Stimulated activated CD4-positive, alpha-beta T cell treated with anti-CD3 and anti-CD28 coated beads, Interleukin-15, amount 100 ng/mL, for 48 hours (primary cell): ENCODE data around the gene NKX1-1.
A peak's percentile ranks its signal among the peaks of the same experiment; 100 is the strongest.

ENCODE experiments used
- DNase-seq, 2 donors: peaks; one replicate each; pipeline ENCODE4 v3.0.0-alpha.2; 2020; ENCODE audit warnings: low read depth in 2 of 2

NKX1-1 gene

DNA sequence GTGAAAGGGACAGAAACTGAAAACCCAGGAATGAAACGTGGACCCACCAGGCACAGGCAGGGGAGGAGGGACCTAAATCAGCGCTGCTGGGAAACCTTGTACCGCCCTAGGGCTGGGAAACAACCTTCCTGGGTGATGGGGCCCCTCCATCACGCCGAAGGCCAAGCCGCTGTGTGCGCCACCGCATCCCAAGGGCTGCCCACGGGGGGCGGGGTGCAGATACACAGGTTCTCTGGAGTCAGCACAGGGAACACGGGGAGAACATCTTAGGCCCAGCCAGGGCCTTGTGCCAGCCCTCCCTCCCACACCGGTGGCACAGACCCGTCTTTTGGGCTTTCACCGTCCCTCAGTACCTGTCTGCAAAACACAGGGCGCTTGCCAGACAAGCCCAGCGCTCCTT is 46.3 kb downstream of the NKX1-1 start:
- no peak for DNase-seq

DNA sequence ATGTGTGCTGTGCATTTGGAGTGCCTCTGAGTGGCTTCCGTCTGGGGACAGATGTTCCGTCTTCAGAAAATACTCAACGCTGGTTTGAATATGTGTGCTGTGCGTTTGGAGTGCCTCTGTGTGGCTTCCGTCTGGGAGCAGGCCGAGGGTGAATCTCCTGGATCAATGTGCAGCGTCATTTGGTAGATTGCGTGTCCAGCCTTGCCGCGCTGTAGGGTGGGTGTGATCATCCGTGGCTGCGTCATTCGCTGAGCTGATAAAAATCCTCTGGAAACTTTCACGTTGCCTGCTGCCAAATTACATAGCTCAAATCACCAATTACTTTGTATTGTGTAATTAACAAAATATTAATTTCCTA is 47.1 kb downstream of the NKX1-1 start:
- DNase-seq: no peak

DNA sequence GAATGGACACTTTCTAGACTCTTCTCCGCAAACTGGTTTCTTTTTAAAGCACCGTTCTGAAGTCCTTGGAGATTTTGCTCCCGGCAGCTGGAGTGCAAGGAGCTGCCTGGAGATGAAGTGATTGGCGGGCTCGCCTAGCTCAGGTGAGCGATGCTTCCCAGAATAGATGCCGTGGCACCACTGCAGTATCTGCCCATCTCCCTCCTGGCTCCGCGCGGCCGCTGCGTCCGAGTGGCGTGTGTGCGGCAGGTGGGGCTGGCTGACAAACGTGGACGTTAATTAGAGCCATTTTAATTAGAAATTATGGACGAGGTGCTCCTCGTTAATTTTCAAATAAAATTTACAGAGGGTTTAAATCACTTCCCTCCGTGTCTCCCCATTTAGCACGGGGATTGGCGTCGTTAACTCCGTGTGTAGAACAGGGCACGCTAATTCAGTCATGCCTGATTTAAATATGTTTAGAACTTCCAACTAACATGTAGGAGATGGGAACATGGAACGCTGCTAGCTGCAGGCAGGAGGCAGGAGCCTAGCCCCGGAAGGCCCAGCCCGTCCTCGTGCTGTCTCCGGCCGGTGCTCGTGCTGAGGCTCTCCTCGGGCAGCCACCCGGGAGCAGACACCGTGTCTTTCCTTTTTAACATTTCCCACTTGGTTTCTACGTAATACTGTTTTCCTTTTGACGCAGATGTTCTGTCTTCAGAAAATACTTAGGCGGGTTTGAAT is 47.7 kb downstream of the NKX1-1 start:
- no peak for DNase-seq

DNA sequence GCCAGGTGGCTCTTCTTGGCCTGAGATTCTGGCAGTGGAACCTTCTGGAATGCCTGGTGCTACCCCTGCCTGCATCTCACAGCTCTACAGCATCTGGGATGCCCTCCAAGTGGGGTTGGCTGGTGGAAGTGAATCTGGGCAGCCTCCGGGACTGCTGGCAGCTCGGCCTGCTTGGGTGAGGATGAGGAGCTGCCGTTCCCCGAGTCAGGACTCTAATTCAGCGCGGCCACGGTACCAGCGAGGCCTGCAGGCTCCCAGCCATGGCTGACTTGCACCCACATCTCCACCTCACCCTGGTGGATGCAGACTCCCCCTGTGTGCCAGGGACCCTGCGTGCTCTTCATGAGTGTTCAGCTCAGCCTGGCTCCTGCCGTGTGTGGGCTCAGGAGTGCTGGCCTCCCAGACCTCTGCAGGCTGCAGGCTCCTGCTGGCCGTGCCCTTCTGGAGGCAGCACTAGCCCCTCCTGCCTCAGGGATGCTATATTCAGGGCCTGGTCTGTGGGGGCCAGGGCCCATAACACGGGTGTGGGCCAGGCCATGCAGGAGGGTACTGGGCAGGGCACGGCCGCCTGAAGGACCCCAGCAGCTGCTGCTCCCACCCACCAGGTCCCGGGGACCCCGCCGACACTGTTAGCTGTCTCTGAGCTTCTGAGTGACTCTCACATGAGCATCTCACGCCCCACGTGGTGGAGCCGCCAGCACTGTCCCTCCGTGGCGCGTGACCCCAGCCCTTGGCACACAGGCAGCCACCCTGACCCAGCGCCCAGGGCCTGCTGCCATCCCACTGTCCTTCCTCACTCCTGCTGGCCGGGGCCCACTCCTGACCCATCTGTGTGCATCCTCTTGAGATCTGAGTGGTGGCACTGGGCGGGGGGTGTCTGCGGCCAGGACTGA is 48.6 kb downstream of the NKX1-1 start:
- no peak for DNase-seq

DNA sequence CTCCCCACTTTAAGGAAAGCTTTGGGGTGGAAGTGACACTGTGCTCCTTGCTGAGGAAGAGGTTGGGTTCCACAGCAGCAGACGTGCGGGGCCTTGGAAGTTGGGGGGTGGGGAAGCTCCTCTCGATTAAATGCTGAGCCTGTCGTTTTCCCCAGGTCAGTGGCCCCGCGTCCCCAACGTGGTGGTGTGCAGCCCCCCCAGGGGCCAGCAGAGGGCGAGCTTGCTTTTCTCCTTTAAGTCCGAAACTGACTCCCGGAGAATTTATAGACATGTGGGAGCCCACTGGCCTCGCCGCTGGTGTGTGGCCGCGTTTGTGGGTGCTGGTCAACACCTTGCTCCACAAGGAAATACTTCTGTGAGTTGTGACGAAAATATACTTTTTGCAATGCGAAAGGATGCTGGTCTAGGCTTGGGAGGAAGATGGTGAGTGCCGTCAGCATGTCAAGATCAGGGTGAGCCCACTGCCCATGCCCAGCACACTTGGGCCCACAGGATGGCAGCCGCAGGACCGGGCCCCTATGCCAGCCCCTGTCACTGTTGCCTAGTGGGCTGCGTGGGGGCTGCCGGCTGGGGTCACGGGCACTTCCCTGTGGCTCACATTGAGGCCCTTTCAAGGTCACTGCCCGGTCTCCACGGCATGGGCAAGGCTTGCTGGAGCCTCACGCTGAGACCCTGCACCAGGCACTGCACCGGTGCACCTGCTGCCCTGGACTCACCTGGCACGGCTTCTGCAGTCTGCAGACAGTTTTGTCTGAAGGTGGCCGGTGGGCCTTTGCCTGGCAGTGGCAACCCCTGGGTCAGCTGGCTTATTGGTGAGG is 49.9 kb downstream of the NKX1-1 start:
- peak in 1 of 2 donors; percentile 14 for DNase-seq

DNA sequence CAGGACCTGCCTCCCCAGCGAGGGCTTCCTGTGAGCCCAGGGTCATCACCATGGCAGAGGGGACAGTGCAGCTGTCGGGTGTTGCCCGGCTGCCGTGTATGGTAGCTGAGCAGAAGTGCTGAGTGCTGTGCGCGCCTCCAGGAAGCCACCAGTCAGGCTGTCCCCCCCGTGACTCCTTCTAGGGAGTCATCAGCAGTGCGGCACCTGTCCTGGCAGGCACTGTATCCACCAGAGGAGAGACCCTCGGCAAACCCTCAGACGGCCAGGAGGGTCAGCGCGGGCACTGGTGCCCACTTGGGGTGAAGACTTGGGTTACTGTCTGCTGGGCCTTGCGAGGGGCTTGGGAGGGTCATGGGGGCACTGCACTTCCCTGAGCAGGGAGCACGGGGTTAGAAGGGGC is 50.9 kb downstream of the NKX1-1 start:
- DNase-seq: no peak

DNA sequence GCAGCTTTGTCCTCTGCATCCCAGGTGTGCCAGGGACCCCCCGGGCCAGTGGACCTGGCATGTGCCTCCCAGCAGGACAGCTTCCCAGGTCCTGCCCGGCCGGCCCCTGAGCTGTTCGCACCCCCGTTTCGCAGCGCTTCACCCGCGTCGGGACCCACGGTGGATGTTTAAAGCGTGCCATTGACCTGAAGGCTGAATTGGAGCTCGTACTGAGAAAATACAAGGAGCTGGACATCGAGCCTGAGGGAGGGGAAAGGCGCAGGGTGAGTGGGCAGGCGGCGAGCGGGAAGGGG is 51.3 kb downstream of the NKX1-1 start:
- DNase-seq: no peak

DNA sequence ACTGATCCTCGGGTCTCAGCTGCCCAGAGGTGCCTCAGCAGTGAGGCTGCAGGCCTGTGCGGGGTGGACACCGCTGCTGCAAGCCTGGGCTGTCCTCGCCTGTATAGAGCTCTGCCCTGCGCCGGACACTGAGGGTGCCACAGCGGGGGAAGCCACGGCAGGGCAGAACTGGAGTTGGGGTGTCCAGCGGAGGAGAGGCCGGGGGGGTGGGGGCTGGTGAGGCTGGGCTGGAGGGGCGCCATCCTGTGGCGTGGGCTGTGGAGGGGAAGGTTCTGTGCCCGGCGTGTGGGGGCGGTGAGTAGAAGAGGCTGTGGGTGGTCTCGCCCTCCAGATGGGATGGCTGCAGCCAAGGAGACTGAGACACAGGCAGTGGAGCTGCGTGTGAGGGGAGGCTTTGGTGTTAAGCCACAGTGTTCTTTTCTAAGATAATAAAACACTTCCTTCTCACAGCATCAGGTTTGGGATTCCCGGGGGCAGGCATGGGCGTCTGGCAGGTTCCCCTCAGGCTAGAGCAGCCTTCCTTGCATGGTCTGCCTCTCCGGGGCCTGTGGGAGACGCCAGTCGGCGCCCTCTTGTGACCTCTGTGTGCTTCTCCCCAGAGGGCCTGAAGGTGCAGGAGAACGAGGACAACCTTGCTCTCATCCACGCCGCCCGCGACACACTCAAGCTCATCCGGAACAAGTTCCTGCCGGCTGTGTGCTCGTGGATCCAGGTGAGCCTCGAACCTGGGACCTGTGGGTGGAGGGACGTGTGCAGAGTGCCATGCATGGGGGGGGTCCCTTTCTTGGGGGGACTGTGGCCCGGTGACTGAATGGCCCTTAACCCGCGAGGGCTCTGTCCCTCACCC is 51.9 kb downstream of the NKX1-1 start:
- DNase-seq: no peak

DNA sequence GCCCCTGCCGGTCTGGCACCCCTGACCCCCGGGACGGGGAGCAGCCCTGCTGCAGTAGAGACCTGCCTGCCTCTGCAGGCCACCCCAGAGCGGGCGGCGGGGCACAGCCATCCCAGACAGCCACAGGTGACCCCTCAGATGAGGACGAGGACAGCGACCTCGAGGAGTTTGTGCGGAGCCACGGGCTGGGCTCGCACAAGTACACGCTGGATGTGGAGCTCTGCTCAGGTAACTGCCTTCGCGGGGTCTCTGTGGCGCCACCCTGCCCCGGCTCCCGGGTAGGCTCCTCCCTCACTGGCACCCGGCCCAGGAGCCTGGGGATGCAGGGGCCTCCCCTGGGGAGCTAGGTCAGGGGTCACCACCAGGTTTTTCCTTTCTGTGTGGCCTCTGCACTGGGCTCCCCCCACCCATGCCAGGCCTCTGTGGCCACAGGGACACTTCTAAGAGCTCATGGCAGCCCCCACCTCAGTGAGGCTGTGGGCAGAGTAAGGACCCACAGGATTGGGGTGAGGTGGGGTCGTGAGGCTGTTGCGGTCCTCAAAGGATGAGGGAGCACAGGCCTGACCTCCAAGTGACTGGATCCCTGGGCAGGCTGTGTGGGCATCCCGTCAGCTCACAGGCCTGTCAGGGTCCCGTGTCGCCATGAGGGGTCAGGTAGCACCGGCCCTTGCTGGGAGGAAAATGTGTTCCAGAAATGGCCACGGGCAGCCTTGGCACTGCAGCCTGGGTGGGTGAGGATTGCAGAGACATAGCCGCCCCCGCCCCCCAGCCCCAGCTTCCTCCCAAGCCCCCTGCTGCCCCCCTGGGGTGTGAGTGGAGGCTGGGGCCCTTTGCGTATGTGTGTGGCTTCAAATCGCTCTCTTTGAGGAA is 52.8 kb downstream of the NKX1-1 start:
- no peak for DNase-seq
